Vagina (tissue), 2 donors: Measurements from ENCODE around the gene RASA2. TPM values are rescaled to one million over a fixed set of nuclear protein-coding genes. Genes with fewer than 3 reads are reported as not detected.
"Not testable (repeated sequence)": the region's sequence is repeated elsewhere in the genome, so short reads cannot be mapped to it uniquely, and the experiment has no call there.

ENCODE experiments used
- DNase-seq, 2 donors: peaks; one replicate each; pipeline ENCODE4 v3.0.0-alpha.2; 2017; ENCODE audit errors: extremely low spot score in 2 of 2
- H3K27ac ChIP-seq: fragments of 200-600 bp; sonication (generic); one replicate; pipeline ENCODE4 v1.5.1; 2019
- H3K27me3 ChIP-seq: fragments of 200-600 bp; sonication (generic); one replicate; pipeline ENCODE4 v1.5.1; 2019
- H3K36me3 ChIP-seq, 2 donors: fragments of 200-600 bp; sonication (generic); one replicate each; pipeline ENCODE4 v1.5.1; 2017 to 2019
- H3K4me1 ChIP-seq: fragments of 200-600 bp; sonication (generic); one replicate; pipeline ENCODE4 v1.5.1; 2019
- H3K4me3 ChIP-seq, 2 donors: fragments of 200-600 bp; sonication (generic); 1 replicate in 1 of 2; 2 replicates in 1 of 2; pipeline ENCODE4 v1.5.1; 2016 to 2019
- H3K9me3 ChIP-seq: fragments of 200-600 bp; sonication (generic); one replicate; pipeline ENCODE4 v1.5.1; 2019
- POLR2A ChIP-seq, 2 donors: fragments of 450-650 bp; IDR thresholded peaks; one replicate each; pipeline ENCODE4 v1.6.1; 2017; ENCODE audit warnings: antibody characterized with exemption in 2 of 2, mild to moderate bottlenecking in 2 of 2, moderate library complexity in 2 of 2
- POLR2AphosphoS5 ChIP-seq, 2 donors: sonication (generic); formaldehyde crosslinking; IDR thresholded peaks; one replicate each; pipeline ENCODE4 v1.9.0; 2017; ENCODE audit warnings: antibody characterized with exemption in 2 of 2, mild to moderate bottlenecking in 2 of 2, low read depth in 1 of 2; ENCODE audit not compliant: insufficient read depth in 1 of 2
- intact Hi-C: fragments of 100-400 bp; cut with DNase I; formaldehyde crosslinking; loops from one replicate; pipeline ENCODE4 v1.15.1; 2023
- total RNA-seq: library from RNA; depleted of rRNA; stranded (reverse); fragments of >200 nt; gene quantifications from one replicate; pipeline ENCODE4 v1.2.3, GENCODE V29; 2016
- TF ChIP-seq, protein P1 (sequence below), 3 experiments: fragments of 450-650 bp in 2 of 3; fragments of 200-600 bp in 1 of 3; sonication (generic) in 1 of 3; IDR thresholded peaks; one replicate each; pipeline ENCODE4 v1.5.1; 2017 to 2019; ENCODE audit warnings: antibody characterized with exemption in 3 of 3, mild to moderate bottlenecking in 2 of 3, moderate library complexity in 2 of 3

RASA2 gene
- total RNA-seq, 1 donor from 2014 or later: 18.4 TPM

DNA sequence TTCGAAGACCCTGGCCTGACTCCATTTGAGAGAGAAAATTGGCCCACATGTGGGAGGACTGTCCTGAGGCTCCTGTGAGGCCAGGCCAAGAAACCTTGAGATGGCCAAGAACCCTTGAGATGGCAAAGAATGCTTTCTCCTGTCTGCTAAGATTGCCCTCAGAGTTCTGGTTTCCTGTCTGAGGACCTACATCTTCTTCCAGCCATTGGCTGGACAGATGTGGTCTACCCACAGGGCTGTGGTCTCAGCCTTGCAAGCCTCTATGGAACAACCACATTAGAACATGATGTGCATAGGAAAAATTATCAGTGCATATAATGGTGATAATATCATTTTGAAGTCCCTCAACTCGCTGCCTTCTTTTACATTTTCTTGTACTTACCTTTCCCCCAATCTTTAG is 10.8 kb upstream of the RASA2 start:
- no peaks in the 10 kb centered on the region for H3K4me1 ChIP-seq
- H3K9me3 ChIP-seq: no peaks in the 10 kb centered on the region
- intact Hi-C loops: no loop called here
- H3K27me3 ChIP-seq: no peaks in the 10 kb centered on the region
- H3K4me3 ChIP-seq: no peak overlapping the region
- DNase-seq: no peak
- no peak for TF ChIP-seq POLR2A (IDR thresholded peaks at IDR 0.05)
- no peak overlapping the region for H3K27ac ChIP-seq
- no peaks in the 10 kb centered on the region for H3K36me3 ChIP-seq

DNA sequence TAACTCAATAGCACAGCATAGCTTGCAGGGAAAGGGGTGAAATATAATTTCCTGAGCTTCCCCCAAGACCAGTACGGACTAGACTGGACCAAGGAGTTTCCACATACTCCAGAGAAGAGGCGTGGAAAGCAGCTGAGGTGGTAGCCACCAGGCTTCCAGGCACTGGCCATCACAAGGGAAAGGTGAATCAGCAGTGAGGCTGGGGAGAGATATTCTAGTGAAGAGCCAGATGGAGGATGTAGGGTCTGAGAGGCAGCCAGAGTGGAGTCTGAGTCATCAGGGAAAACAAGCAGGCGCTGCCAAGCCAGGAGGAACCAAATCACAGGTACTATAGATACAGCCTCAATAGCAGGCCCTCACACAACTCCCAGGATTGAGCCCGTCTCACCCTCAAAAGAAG is 9.6 kb upstream of the RASA2 start:
- no peak for DNase-seq
- intact Hi-C loops: no loop called here
- no peak overlapping the region for H3K4me3 ChIP-seq
- no peak overlapping the region for H3K27ac ChIP-seq
- TF ChIP-seq POLR2A (IDR thresholded peaks at IDR 0.05): no peak
- TF ChIP-seq POLR2AphosphoS5 (IDR thresholded peaks at IDR 0.05; ENCODE audit: insufficient read depth in 1 of 2, low read depth in 1 of 2): no peak
- TF ChIP-seq, protein P1, sequence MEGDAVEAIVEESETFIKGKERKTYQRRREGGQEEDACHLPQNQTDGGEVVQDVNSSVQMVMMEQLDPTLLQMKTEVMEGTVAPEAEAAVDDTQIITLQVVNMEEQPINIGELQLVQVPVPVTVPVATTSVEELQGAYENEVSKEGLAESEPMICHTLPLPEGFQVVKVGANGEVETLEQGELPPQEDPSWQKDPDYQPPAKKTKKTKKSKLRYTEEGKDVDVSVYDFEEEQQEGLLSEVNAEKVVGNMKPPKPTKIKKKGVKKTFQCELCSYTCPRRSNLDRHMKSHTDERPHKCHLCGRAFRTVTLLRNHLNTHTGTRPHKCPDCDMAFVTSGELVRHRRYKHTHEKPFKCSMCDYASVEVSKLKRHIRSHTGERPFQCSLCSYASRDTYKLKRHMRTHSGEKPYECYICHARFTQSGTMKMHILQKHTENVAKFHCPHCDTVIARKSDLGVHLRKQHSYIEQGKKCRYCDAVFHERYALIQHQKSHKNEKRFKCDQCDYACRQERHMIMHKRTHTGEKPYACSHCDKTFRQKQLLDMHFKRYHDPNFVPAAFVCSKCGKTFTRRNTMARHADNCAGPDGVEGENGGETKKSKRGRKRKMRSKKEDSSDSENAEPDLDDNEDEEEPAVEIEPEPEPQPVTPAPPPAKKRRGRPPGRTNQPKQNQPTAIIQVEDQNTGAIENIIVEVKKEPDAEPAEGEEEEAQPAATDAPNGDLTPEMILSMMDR (IDR thresholded peaks at IDR 0.05): no peak
- no peaks in the 10 kb centered on the region for H3K27me3 ChIP-seq
- H3K9me3 ChIP-seq: no peaks in the 10 kb centered on the region
- H3K36me3 ChIP-seq: no peaks in the 10 kb centered on the region
- no peaks in the 10 kb centered on the region for H3K4me1 ChIP-seq

DNA sequence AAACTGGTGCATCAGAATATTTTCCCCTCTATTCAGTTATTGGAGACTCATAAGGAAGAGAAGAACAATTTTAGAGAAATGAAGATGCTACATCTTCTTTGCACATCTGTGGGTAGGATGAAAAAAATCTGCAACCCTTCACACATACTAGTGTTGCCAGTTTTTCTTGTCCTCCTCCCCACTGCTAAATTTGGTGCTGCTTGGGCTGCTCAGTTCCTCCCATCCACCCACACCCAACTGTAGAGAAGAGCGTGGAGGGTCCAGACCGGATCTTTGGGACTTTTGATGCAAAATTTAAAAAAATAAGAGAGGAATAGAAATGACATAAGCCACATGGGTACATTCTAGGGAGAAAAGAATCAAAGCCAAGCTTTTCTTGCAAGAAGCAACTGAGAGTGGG is 8.7 kb upstream of the RASA2 start:
- no peaks in the 10 kb centered on the region for H3K36me3 ChIP-seq
- intact Hi-C loops: no loop called here

DNA sequence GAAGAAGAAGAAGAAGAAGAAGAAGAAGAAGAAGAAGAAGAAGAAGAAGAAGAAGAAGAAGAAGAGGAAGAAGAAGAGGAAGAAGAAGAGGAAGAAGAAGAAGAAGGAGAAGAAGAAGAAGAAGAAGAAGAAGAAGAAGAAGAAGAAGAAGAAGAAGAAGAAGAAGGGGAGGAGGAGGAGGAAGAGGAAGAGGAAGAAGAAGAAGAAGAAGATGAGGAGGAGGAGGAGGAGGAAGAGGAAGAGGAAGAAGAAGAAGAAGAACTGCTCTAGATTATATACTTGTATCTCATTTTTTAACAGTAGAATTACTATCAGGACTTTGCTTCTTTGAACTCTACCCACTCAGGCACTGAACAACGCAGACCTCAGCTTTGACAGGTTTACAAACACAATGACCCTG is 8.0 kb upstream of the RASA2 start:
- H3K36me3 ChIP-seq, H3K4me1 ChIP-seq, H3K4me3 ChIP-seq, intact Hi-C loops, DNase-seq, H3K27ac ChIP-seq, H3K27me3 ChIP-seq, H3K9me3 ChIP-seq: not testable (repeated sequence)

More for the DNA sequence above, 8.7 kb upstream of the RASA2 start:
- Histone ChIP-seq H3K9me3 (no peaks in the 10 kb centered on the region), H3K4me3 (no peak overlapping the region), H3K27me3 (no peaks in the 10 kb centered on the region), H3K27ac (no peak overlapping the region), H3K4me1 (no peaks in the 10 kb centered on the region)
- no peak for DNase-seq
- TF ChIP-seq POLR2A (IDR thresholded peaks at IDR 0.05) (no peak), POLR2AphosphoS5 (IDR thresholded peaks at IDR 0.05; ENCODE audit: insufficient read depth in 1 of 2, low read depth in 1 of 2) (no peak)
- TF ChIP-seq, protein P1 (IDR thresholded peaks at IDR 0.05): no peak

DNA sequence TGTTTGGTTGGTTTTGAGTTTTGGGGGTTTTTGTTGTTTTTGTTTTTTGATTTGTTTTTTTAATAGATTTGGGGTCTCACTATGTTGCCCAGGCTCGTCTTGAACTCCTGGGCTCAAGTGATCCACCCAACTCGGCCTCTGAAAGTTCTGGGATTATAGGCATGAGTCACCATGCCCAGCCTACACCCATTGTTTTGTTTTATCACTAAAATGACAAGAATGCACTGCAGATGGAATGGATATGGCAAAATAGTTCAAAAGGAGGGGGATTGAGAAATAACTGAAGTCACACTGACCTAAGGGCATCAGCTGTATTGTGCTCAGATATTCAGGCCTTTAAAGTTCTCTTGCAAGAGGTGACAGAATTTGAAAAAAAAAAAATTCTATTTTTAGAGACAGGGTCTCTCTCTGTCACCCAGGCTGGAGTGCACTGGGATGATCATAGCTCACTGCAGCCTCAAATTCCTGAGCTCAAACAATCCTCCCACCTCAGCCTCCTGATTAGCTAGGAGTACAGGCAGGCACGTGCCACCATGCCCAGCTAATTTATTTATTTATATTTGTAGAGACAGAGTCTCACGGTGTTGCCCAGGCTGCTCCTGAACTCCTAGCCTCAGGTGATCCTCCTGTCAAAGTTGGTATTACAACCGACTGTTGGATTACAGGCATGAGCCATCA is 4.4 kb upstream of the RASA2 start:
- Histone ChIP-seq H3K4me3 (no peak overlapping the region), H3K36me3 (no peaks in the 10 kb centered on the region), H3K9me3 (no peaks in the 10 kb centered on the region), H3K4me1 (peaks cover 9% of the 10 kb centered on the region), H3K27me3 (no peaks in the 10 kb centered on the region), H3K27ac (no peak overlapping the region)
- intact Hi-C loops: no loop called here
- TF ChIP-seq, protein P1 (IDR thresholded peaks at IDR 0.05): no peak
- TF ChIP-seq POLR2A (IDR thresholded peaks at IDR 0.05) (no peak), POLR2AphosphoS5 (IDR thresholded peaks at IDR 0.05; ENCODE audit: insufficient read depth in 1 of 2, low read depth in 1 of 2) (no peak)
- DNase-seq: no peak

DNA sequence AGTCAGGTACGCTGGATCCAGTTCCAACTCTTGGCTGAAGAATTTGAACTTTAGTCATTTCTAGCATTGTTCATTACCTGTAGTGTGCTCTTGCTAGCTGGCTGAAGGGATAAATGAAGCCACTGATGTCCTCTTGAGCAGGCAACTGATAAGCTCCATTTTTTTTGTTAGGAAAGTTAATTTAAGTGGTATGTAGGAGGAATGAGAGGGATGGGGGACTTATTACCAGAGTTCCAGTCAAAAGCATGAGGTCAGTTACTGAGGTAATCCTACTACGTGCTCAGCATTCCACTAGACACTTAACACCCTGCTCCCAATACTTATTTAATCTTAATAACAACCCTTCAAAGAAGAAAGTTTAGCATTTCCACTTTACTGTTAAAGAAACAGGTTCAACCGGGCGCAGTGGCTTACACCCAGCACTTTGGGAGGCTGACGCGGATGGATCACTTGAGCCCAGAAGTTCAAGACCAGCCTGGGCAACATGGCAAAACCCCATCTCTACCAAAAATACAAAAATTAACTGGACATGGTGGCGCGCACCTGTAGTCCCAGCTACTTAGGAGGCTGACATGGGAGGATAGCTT is 2.0 kb upstream of the RASA2 start:
- Histone ChIP-seq H3K36me3 (no peaks in the 10 kb centered on the region), H3K27ac (no peak overlapping the region), H3K4me1 (peaks cover 17% of the 10 kb centered on the region), H3K4me3 (no peak overlapping the region), H3K9me3 (no peaks in the 10 kb centered on the region), H3K27me3 (no peaks in the 10 kb centered on the region)
- TF ChIP-seq, protein P1 (IDR thresholded peaks at IDR 0.05): no peak
- TF ChIP-seq POLR2A (IDR thresholded peaks at IDR 0.05): no peak
- TF ChIP-seq POLR2AphosphoS5 (IDR thresholded peaks at IDR 0.05; ENCODE audit: insufficient read depth in 1 of 2, low read depth in 1 of 2): no peak
- DNase-seq: no peak
- intact Hi-C loops: no loop called here
